Left ventricle myocardium inferior (tissue), 1 donor: Measurements from ENCODE around the gene FRMD3. TPM values are rescaled to one million over a fixed set of nuclear protein-coding genes. Genes with fewer than 3 reads are reported as not detected.

Source experiments
- DNase-seq: peaks from one replicate; pipeline ENCODE4 v3.0.0-alpha.2; 2020
- H3K27ac ChIP-seq: fragments of 200-600 bp; replicated peaks from 2 replicates; pipeline ENCODE4 v1.8.0; 2021
- H3K27me3 ChIP-seq: fragments of 200-600 bp; 2 replicates; pipeline ENCODE4 v1.8.0; 2021; ENCODE audit warnings: low read depth
- H3K36me3 ChIP-seq: fragments of 200-600 bp; 2 replicates; pipeline ENCODE4 v1.8.0; 2021
- H3K4me1 ChIP-seq: fragments of 200-600 bp; 2 replicates; pipeline ENCODE4 v1.8.0; 2021
- H3K4me3 ChIP-seq: fragments of 200-600 bp; 2 replicates; pipeline ENCODE4 v1.8.0; 2021; ENCODE audit warnings: mild to moderate bottlenecking, moderate library complexity
- H3K9me3 ChIP-seq: fragments of 200-600 bp; replicated peaks from 2 replicates; pipeline ENCODE4 v1.8.0; 2021
- intact Hi-C: fragments of 100-400 bp; cut with micrococcal nuclease; formaldehyde crosslinking; loops from one replicate; pipeline ENCODE4 v1.11.0; 2022
- total RNA-seq: library from RNA; stranded (reverse); fragmentation: NEBNext Ultra II Directional; extraction: Animal tissue kit (Norgen Biotek cat#: 25700); gene quantifications from one replicate; pipeline ENCODE4 v1.2.1, GENCODE V29; 2021
- TF ChIP-seq, protein P1 (sequence below): fragments of 200-600 bp; IDR thresholded peaks from 2 replicates; pipeline ENCODE4 v1.8.0; 2021; ENCODE audit warnings: antibody characterized with exemption, mild to moderate bottlenecking, borderline replicate concordance
- donor health status: DM: no; HTN: yes; CAD: no; lungs with severe emphysema.

The FRMD3 gene
- total RNA-seq, 1 donor from 2014 or later: 131 TPM

DNA sequence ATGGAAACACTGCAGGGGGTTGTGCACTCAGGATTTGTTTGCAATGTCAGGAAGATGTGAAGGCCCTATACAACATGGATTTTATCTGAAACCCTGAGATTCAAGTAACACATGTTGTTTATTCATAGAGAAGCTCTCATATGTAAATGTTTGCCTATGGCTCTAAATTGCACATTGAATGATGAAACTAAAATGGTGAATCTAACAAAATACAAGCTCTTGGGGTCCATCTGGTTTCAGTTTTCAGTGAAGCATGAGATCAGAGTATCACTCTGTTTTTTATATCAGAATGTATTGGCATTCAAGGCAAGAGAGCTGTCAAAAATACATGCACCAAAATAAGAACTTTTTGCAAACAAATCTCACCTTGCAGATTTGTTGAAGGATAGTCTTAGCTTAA, 19.6 kb upstream of the FRMD3 start:
- intact Hi-C loops: no loop called here
- H3K36me3 ChIP-seq: no peaks in the 10 kb centered on the region
- H3K4me3 ChIP-seq: no peak overlapping the region
- H3K9me3 ChIP-seq: peaks cover 6% of the 10 kb centered on the region
- no peaks in the 10 kb centered on the region for H3K4me1 ChIP-seq
- no peak overlapping the region for H3K27ac ChIP-seq
- DNase-seq: no peak
- no peaks in the 10 kb centered on the region for H3K27me3 ChIP-seq
- TF ChIP-seq, protein P1, sequence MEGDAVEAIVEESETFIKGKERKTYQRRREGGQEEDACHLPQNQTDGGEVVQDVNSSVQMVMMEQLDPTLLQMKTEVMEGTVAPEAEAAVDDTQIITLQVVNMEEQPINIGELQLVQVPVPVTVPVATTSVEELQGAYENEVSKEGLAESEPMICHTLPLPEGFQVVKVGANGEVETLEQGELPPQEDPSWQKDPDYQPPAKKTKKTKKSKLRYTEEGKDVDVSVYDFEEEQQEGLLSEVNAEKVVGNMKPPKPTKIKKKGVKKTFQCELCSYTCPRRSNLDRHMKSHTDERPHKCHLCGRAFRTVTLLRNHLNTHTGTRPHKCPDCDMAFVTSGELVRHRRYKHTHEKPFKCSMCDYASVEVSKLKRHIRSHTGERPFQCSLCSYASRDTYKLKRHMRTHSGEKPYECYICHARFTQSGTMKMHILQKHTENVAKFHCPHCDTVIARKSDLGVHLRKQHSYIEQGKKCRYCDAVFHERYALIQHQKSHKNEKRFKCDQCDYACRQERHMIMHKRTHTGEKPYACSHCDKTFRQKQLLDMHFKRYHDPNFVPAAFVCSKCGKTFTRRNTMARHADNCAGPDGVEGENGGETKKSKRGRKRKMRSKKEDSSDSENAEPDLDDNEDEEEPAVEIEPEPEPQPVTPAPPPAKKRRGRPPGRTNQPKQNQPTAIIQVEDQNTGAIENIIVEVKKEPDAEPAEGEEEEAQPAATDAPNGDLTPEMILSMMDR: no peak

DNA sequence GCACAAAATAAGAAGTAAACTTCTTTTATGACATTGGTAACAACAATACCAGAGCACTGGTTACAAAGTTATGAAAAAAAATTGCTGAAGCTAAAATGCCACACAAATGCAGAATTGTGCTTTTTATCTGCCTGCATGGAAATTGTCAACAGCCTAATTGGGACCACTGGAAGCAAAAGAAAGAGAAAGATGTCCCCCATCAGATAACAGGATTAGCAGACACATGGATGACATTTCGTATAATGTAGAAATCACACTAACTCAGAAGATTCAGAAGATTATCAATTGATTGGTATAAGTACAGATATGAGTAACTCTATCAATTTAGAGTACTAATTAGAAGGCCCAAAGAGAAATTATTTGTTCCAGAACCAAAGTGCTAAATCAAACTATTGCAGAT, 19.1 kb upstream of the FRMD3 start:
- Histone ChIP-seq H3K4me1 (no peaks in the 10 kb centered on the region), H3K4me3 (no peak overlapping the region), H3K36me3 (no peaks in the 10 kb centered on the region), H3K27me3 (no peaks in the 10 kb centered on the region), H3K9me3 (peaks cover 6% of the 10 kb centered on the region), H3K27ac (no peak overlapping the region)
- TF ChIP-seq, protein P1: no peak
- no peak for DNase-seq
- intact Hi-C loops: no loop called here

DNA sequence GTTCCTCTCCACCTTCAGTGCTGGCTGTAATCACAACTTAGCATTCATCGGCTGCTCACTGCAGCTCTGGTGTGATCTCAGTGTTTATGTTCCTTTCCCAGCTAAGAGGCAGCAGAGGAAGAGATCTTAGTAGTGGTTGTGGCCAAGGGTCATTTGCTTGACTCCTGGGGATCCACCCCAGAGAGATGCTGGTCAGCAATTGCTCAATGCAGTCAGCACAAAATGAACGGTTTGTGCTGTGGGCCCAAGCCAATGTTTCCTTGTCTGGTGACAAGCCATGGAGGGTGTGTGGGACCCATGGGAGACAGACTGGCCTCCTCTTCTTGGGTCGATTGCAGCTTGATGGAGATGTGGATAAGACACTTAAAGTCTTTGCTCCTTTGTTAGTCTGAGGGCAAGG, 16.1 kb upstream of the FRMD3 start:
- Histone ChIP-seq H3K9me3 (peaks cover 9% of the 10 kb centered on the region), H3K36me3 (no peaks in the 10 kb centered on the region), H3K27ac (peak overlapping the region; percentile 38), H3K27me3 (no peaks in the 10 kb centered on the region), H3K4me3 (no peak overlapping the region), H3K4me1 (no peaks in the 10 kb centered on the region)
- TF ChIP-seq, protein P1: no peak
- intact Hi-C loops: no loop called here
- DNase-seq: peak; percentile 52

DNA sequence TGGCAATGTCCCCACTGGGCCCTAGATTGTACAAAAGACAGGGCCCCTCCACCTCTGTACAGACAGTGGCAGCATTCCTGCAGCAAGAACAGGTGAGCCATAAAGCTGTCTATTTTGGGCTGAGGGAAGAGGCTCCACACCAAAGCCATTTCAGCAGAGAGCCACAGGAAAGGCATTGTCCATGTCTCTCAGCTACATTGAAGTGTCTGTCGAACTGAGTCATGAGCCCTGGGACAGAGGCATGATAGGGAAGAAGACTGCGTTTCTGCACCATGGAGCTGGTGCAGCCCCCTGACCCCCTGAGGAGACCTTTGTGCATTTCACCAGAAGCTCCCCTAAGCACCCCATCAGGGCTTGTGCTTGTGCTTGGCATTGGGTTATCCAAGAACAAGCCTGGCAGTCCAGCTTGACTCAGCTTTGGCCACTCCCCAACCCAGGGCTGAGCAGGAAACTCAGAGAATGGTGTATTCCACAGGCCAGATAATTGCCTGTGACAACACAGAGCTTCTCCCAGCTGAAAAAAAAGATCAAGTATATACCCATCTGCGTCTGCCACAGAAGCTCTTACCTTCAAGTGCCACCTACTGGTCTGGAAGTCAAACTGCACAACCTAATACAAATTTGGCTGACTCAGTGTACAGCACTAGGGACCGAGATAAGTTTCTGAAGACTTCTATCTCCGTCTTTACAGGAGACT, 5.9 kb upstream of the FRMD3 start:
- DNase-seq: no peak
- Histone ChIP-seq H3K9me3 (peaks cover 14% of the 10 kb centered on the region), H3K27me3 (no peaks in the 10 kb centered on the region), H3K4me1 (peaks cover 10% of the 10 kb centered on the region), H3K27ac (no peak overlapping the region), H3K36me3 (no peaks in the 10 kb centered on the region), H3K4me3 (no peak overlapping the region)
- TF ChIP-seq, protein P1: peak; percentile 84
- intact Hi-C loops: loop anchor here (5.0 kb wide), 1 partner anchor 207 kb away; no protein-coding TSS in a partner anchor

DNA sequence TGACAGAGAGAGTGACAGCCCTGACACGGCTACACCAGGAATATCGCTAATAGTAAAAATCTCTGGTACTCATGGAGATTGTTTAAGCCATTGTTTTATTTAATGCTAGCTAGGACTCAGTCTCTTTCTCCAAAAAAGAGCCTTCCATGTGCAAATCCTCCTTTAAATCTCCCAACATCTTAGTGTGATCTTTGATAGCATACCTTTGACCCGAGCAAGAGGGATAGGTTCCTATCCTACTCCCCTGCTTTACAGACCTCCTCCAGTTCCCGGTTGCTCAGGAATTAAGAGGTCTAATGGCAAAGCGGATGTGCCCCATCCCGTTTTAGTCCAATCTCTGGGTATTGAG, 663 bp upstream of the FRMD3 start:
- no peak for DNase-seq
- TF ChIP-seq, protein P1: no peak
- peaks cover 6% of the 10 kb centered on the region for H3K27me3 ChIP-seq
- peak overlapping the region; percentile 94 for H3K27ac ChIP-seq
- H3K9me3 ChIP-seq: peaks cover 6% of the 10 kb centered on the region
- H3K4me3 ChIP-seq: peak overlapping the region; percentile 90
- intact Hi-C loops: no loop called here
- no peaks in the 10 kb centered on the region for H3K36me3 ChIP-seq
- H3K4me1 ChIP-seq: peaks cover 33% of the 10 kb centered on the region
